Neuron (in vitro differentiated cells): ENCODE data around the gene TMEM178A.

Experiments
- H2AFZ ChIP-seq: one replicate; pipeline ENCODE4 v1.6.1; 2013; ENCODE audit warnings: low read depth, mild to moderate bottlenecking, inconsistent platforms, low read length, moderate library complexity
- H3K27me3 ChIP-seq: one replicate; pipeline ENCODE4 v1.6.1; 2013; ENCODE audit warnings: low read length; ENCODE audit not compliant: insufficient read depth
- H3K36me3 ChIP-seq: one replicate; pipeline ENCODE4 v1.6.1; 2013; ENCODE audit warnings: low read length; ENCODE audit not compliant: insufficient read depth
- H3K4me1 ChIP-seq: one replicate; pipeline ENCODE4 v1.6.1; 2013; ENCODE audit warnings: low read length; ENCODE audit not compliant: insufficient read depth
- H3K4me3 ChIP-seq: 2 replicates; pipeline ENCODE4 v1.5.1; 2013; ENCODE audit warnings: mild to moderate bottlenecking, low read length, moderate library complexity
- H3K9me3 ChIP-seq: one replicate; pipeline ENCODE4 v1.6.1; 2013; ENCODE audit warnings: low read length

The TMEM178A gene

GRCh38 chr2:39632876-39633275, 32.8 kb upstream of the TMEM178A start:
- H2AFZ ChIP-seq: no peak overlapping the region
- H3K27me3 ChIP-seq: no peaks in the 10 kb centered on the region
- no peak overlapping the region for H3K4me3 ChIP-seq
- H3K36me3 ChIP-seq: no peaks in the 10 kb centered on the region
- no peaks in the 10 kb centered on the region for H3K9me3 ChIP-seq
- no peaks in the 10 kb centered on the region for H3K4me1 ChIP-seq

- Histone ChIP-seq H3K4me3 (no peak overlapping the region), H3K4me1 (peaks cover under 1% of the 10 kb centered on the region), H3K27me3 (no peaks in the 10 kb centered on the region)
Observed at GRCh38 chr2:39636306-39636705, 29.4 kb upstream of the TMEM178A start.

GRCh38 chr2:39638581-39638980, 27.1 kb upstream of the TMEM178A start:
- H2AFZ ChIP-seq: no peak overlapping the region
- no peaks in the 10 kb centered on the region for H3K36me3 ChIP-seq
- no peak overlapping the region for H3K4me3 ChIP-seq
- H3K9me3 ChIP-seq: no peaks in the 10 kb centered on the region
- H3K27me3 ChIP-seq: no peaks in the 10 kb centered on the region
- H3K4me1 ChIP-seq: peaks cover 15% of the 10 kb centered on the region

More at GRCh38 chr2:39636306-39636705, 29.4 kb upstream of the TMEM178A start:
- no peak overlapping the region for H2AFZ ChIP-seq
- H3K9me3 ChIP-seq: no peaks in the 10 kb centered on the region
- H3K36me3 ChIP-seq: no peaks in the 10 kb centered on the region

- Histone ChIP-seq H3K4me3 (no peak overlapping the region), H3K4me1 (peaks cover 15% of the 10 kb centered on the region), H2AFZ (no peak overlapping the region), H3K9me3 (no peaks in the 10 kb centered on the region), H3K27me3 (no peaks in the 10 kb centered on the region), H3K36me3 (no peaks in the 10 kb centered on the region)
Observed at GRCh38 chr2:39640107-39640506, 25.6 kb upstream of the TMEM178A start.

GRCh38 chr2:39640681-39641080, 25.0 kb upstream of the TMEM178A start:
- H2AFZ ChIP-seq: no peak overlapping the region
- peaks cover 15% of the 10 kb centered on the region for H3K4me1 ChIP-seq
- H3K4me3 ChIP-seq: no peak overlapping the region
- no peaks in the 10 kb centered on the region for H3K27me3 ChIP-seq
- no peaks in the 10 kb centered on the region for H3K9me3 ChIP-seq
- no peaks in the 10 kb centered on the region for H3K36me3 ChIP-seq

GRCh38 chr2:39641635-39642034, 24.1 kb upstream of the TMEM178A start:
- Histone ChIP-seq H3K9me3 (no peaks in the 10 kb centered on the region), H3K36me3 (no peaks in the 10 kb centered on the region), H3K4me3 (no peak overlapping the region), H2AFZ (no peak overlapping the region), H3K4me1 (peaks cover 15% of the 10 kb centered on the region), H3K27me3 (no peaks in the 10 kb centered on the region)

GRCh38 chr2:39642051-39642718, 23.5 kb upstream of the TMEM178A start:
- Histone ChIP-seq H3K4me1 (peaks cover 20% of the 10 kb centered on the region), H3K36me3 (no peaks in the 10 kb centered on the region), H2AFZ (no peak overlapping the region), H3K27me3 (no peaks in the 10 kb centered on the region), H3K4me3 (no peak overlapping the region), H3K9me3 (no peaks in the 10 kb centered on the region)

GRCh38 chr2:39645826-39646225, 19.9 kb upstream of the TMEM178A start:
- Histone ChIP-seq H3K36me3 (no peaks in the 10 kb centered on the region), H3K4me3 (no peak overlapping the region), H3K4me1 (peaks cover 20% of the 10 kb centered on the region), H3K27me3 (no peaks in the 10 kb centered on the region), H2AFZ (no peak overlapping the region), H3K9me3 (no peaks in the 10 kb centered on the region)

- no peaks in the 10 kb centered on the region for H3K27me3 ChIP-seq
- H3K9me3 ChIP-seq: no peaks in the 10 kb centered on the region
- no peak overlapping the region for H3K4me3 ChIP-seq
- peaks cover 20% of the 10 kb centered on the region for H3K4me1 ChIP-seq
- no peak overlapping the region for H2AFZ ChIP-seq
- no peaks in the 10 kb centered on the region for H3K36me3 ChIP-seq
Observed at GRCh38 chr2:39646267-39646666, 19.4 kb upstream of the TMEM178A start.

GRCh38 chr2:39647104-39647765, 18.5 kb upstream of the TMEM178A start:
- no peaks in the 10 kb centered on the region for H3K36me3 ChIP-seq
- peaks cover 10% of the 10 kb centered on the region for H3K4me1 ChIP-seq
- H3K27me3 ChIP-seq: no peaks in the 10 kb centered on the region
- no peak overlapping the region for H2AFZ ChIP-seq
- H3K4me3 ChIP-seq: no peak overlapping the region
- H3K9me3 ChIP-seq: no peaks in the 10 kb centered on the region

GRCh38 chr2:39648580-39648979, 17.1 kb upstream of the TMEM178A start:
- Histone ChIP-seq H3K4me1 (peaks cover 5% of the 10 kb centered on the region), H3K9me3 (no peaks in the 10 kb centered on the region)

GRCh38 chr2:39649511-39649910, 16.2 kb upstream of the TMEM178A start:
- Histone ChIP-seq H3K27me3 (no peaks in the 10 kb centered on the region), H2AFZ (no peak overlapping the region), H3K4me1 (peaks cover 5% of the 10 kb centered on the region), H3K9me3 (no peaks in the 10 kb centered on the region), H3K36me3 (no peaks in the 10 kb centered on the region), H3K4me3 (no peak overlapping the region)

More at GRCh38 chr2:39648580-39648979, 17.1 kb upstream of the TMEM178A start:
- Histone ChIP-seq H2AFZ (no peak overlapping the region), H3K4me3 (no peak overlapping the region), H3K36me3 (no peaks in the 10 kb centered on the region), H3K27me3 (no peaks in the 10 kb centered on the region)

- Histone ChIP-seq H3K27me3 (no peaks in the 10 kb centered on the region), H3K4me3 (no peak overlapping the region), H3K36me3 (no peaks in the 10 kb centered on the region), H3K4me1 (peaks cover 5% of the 10 kb centered on the region), H2AFZ (no peak overlapping the region), H3K9me3 (no peaks in the 10 kb centered on the region)
Observed at GRCh38 chr2:39650468-39650867, 15.2 kb upstream of the TMEM178A start.
